Measurements from ENCODE around the gene CHCHD6.

CHCHD6 gene

DNA sequence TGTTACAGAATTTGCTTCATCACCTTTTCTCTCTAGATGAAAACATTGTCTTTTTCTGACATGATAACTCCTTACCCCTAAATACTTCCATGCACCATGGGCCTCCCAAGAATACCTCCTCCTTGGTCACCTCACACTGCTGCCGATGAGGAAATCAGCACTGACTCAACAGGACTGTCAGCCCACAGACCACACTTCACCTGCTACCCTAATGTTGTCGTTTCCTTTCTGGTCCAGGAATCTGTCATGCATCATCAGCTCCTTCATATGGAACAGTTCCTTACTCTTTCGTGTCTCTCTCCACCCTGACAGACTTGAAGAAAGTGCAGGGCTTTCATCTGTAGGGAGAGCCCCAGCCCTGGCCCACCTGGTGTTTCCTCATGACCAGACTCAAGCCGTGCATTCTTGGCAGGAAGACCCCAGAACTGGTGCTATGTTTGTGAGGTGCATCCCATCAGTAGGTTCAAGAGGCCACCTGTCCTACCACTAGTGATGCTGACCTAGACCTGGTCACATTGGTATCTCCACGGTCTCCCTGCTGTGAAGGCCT lies 237.8 kb downstream of the CHCHD6 start:
- ATAC-seq: no peak
- no peak overlapping the region for H3K27ac Mint-ChIP-seq

DNA sequence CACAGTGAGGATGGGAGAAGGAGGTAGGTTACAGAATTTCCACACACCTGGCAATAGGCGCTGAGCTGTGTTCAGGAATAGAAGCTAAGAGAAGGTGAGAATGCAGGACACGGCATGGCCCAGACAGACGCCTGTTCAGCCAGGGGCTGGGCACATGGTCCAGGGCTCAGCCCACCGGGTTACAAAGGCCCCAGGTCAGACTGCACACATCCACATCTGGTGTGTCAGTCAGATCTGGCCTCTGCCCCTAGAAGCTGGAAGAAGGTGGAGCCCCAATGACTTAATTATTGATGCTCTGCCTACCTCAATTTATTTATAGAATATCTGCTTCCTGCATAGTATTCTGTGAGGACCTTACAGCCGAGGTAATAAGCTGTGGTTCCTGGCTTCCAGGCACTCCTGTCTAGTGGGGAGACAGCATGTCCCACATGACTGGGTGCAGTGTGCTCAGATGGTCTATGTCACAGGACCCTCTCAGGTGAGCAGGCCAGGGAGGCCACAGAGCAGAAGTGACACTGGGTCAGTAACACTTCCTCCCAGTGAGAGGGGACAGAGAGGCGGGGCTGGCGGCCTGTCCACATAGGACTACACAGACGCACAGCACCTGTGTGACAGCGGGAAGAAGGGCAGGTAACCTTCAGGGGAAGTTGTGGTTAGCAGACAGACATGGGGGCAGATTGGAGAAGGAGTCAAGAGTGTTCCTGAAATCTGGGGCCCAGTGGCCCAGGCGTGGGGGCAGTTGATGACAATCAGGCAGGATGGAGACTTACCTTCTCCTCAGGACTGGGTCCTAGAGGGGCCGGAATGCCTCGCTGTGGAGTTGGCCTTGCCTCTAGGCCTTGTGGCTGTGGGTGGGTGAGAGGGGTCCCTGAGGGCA lies 240.3 kb downstream of the CHCHD6 start:
- Mint-ChIP-seq H3K36me3 (ENCODE audit: low read depth) (peaks cover 9% of the 10 kb centered on the region), H3K4me1 (no peaks in the 10 kb centered on the region), H3K27ac (no peak overlapping the region), H3K27me3 (no peaks in the 10 kb centered on the region), H3K9me3 (no peaks in the 10 kb centered on the region), H3K4me3 (no peak overlapping the region)
- DNase-seq: no peak
- no peak for ATAC-seq

More for the DNA sequence above, 237.8 kb downstream of the CHCHD6 start:
- Mint-ChIP-seq H3K4me1 (no peaks in the 10 kb centered on the region), H3K27me3 (no peaks in the 10 kb centered on the region), H3K36me3 (ENCODE audit: low read depth) (peaks cover 4% of the 10 kb centered on the region), H3K4me3 (no peak overlapping the region), H3K9me3 (no peaks in the 10 kb centered on the region)
- DNase-seq: no peak

DNA sequence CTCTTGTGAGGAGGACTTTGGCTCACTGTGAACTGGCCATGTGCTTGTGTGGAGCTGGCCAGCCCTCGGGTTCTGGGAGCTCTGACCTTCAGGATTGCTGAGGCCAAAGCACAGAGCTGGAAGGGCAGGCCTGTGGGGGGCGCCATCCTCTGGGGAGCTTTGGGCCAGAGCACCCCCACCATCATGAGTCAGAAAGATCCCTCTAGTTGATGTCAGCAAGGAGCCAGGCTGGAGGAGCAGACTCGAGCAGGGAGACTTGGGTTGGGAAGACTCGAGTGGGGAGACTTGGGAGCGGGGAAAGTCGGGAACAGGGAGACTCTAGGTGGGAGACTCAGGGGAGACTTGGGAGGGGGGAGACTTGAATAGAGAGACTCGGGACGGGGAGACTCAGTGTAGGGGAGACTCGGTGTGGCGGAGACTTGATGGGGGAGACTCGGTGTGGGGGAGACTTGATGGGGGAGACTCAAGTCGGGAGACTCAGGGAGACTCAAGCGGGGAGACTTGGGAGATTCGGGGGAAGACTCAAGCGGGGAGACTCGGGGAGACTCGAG lies 241.2 kb downstream of the CHCHD6 start:
- ATAC-seq (no peak), DNase-seq (no peak)
- Mint-ChIP-seq H3K27me3 (no peaks in the 10 kb centered on the region), H3K36me3 (ENCODE audit: low read depth) (peaks cover 9% of the 10 kb centered on the region), H3K4me1 (no peaks in the 10 kb centered on the region), H3K27ac (no peak overlapping the region), H3K9me3 (no peaks in the 10 kb centered on the region), H3K4me3 (no peak overlapping the region)

DNA sequence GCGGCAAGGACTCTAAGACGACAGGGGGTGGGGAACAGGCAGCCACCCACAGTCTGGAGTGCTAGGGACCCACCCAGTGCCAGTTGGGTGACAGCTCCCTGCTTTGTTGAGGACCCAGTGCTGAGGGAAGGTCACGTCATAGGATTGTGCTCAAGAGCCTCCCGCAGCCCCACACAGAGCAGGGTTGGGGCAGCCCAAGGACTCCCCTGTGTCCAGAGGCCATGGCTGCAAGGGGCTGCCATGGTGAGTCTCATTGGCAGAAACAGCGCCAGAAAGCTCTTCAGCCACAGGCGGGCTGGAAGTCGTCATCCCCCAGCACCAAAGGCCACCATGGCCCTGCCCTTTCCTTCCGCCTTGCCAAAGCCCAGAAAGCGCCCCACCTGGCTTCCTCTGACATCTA lies 241.9 kb downstream of the CHCHD6 start:
- H3K4me1 Mint-ChIP-seq: no peaks in the 10 kb centered on the region
- DNase-seq (no peak), ATAC-seq (no peak)
- no peaks in the 10 kb centered on the region for H3K9me3 Mint-ChIP-seq
- H3K27ac Mint-ChIP-seq: no peak overlapping the region
- no peaks in the 10 kb centered on the region for H3K27me3 Mint-ChIP-seq
- no peak overlapping the region for H3K4me3 Mint-ChIP-seq
- peaks cover 9% of the 10 kb centered on the region for H3K36me3 Mint-ChIP-seq (ENCODE audit: low read depth)

GRCh38 chr3:126946405-126946804 lies 242.4 kb downstream of the CHCHD6 start:
- ATAC-seq (no peak), DNase-seq (no peak)
- Mint-ChIP-seq H3K9me3 (no peaks in the 10 kb centered on the region), H3K36me3 (ENCODE audit: low read depth) (peaks cover 9% of the 10 kb centered on the region), H3K27ac (no peak overlapping the region), H3K4me1 (no peaks in the 10 kb centered on the region), H3K27me3 (no peaks in the 10 kb centered on the region), H3K4me3 (no peak overlapping the region)

DNA sequence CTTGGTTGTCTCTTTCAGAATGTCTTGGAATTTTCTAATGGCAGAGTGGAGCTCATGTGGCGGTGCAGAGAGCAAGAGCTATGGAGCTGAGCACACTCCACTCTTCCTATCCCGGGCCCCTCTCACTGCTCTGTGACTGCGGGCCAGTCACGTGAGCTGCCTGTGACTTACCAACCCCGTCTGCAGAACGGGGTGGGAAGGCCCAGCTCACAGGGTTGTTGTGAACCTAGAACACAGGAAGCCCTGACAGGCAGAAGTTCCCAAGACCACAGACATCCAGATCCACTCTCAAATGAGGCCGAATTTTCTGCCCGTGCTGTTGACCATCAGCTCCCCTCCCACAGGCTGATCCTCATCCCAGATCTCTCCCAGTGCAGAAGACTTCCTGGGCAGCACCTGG lies 243.4 kb downstream of the CHCHD6 start:
- no peaks in the 10 kb centered on the region for H3K27me3 Mint-ChIP-seq
- H3K4me3 Mint-ChIP-seq: no peak overlapping the region
- peaks cover 9% of the 10 kb centered on the region for H3K36me3 Mint-ChIP-seq (ENCODE audit: low read depth)
- no peak overlapping the region for H3K27ac Mint-ChIP-seq
- H3K9me3 Mint-ChIP-seq: no peaks in the 10 kb centered on the region
- DNase-seq (no peak), ATAC-seq (peak; percentile 29)
- no peaks in the 10 kb centered on the region for H3K4me1 Mint-ChIP-seq

GRCh38 chr3:126948980-126949535 lies 245.0 kb downstream of the CHCHD6 start:
- Mint-ChIP-seq H3K27ac (no peak overlapping the region), H3K36me3 (ENCODE audit: low read depth) (peaks cover 6% of the 10 kb centered on the region), H3K9me3 (no peaks in the 10 kb centered on the region), H3K27me3 (no peaks in the 10 kb centered on the region), H3K4me1 (no peaks in the 10 kb centered on the region), H3K4me3 (no peak overlapping the region)
- DNase-seq (no peak), ATAC-seq (no peak)

- Mint-ChIP-seq H3K4me3 (no peak overlapping the region), H3K27me3 (no peaks in the 10 kb centered on the region), H3K9me3 (no peaks in the 10 kb centered on the region), H3K36me3 (ENCODE audit: low read depth) (peaks cover 6% of the 10 kb centered on the region), H3K27ac (no peak overlapping the region), H3K4me1 (no peaks in the 10 kb centered on the region)
- DNase-seq (no peak), ATAC-seq (no peak)
These were observed 247.5 kb downstream of the CHCHD6 start for GRCh38 chr3:126951561-126951960.

DNA sequence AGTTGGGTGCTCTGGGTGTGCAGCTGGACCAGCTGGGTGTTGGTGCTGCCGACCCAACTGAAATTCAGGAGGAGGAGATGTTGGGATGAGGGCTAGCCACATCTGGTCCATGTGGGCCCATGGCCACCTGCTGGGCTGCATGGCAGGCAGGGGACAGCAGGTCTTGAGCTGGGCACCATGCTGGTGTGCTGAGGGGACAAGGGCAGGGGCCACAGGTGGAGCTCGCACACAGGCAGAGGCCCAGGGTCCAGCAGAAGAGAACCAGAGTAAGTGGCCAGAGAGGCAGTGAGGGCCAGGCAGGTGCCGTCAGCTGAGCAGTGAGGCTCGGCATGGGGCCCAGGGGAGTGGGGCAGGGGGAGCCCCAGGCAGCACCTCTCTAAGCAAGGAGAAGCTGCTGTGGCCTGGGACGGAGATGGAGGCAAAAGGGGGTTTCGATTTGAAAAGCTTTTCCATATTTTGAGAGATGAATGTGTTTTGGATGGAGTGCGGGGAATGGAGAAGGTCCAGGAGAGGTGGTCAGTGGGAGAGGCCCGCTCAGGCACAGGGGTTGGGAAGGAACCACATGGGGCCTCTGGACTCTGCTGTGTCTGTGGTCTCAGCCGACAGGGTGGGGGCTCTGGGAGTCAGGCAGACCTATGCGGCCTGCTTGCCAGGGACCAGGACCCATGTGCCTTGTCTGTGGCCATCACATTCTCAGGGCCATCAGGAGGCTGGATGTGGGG lies 248.4 kb downstream of the CHCHD6 start:
- no peaks in the 10 kb centered on the region for H3K27me3 Mint-ChIP-seq
- H3K4me3 Mint-ChIP-seq: no peak overlapping the region
- H3K4me1 Mint-ChIP-seq: no peaks in the 10 kb centered on the region
- H3K36me3 Mint-ChIP-seq (ENCODE audit: low read depth): peaks cover 6% of the 10 kb centered on the region
- DNase-seq (no peak), ATAC-seq (no peak)
- no peak overlapping the region for H3K27ac Mint-ChIP-seq
- H3K9me3 Mint-ChIP-seq: no peaks in the 10 kb centered on the region

DNA sequence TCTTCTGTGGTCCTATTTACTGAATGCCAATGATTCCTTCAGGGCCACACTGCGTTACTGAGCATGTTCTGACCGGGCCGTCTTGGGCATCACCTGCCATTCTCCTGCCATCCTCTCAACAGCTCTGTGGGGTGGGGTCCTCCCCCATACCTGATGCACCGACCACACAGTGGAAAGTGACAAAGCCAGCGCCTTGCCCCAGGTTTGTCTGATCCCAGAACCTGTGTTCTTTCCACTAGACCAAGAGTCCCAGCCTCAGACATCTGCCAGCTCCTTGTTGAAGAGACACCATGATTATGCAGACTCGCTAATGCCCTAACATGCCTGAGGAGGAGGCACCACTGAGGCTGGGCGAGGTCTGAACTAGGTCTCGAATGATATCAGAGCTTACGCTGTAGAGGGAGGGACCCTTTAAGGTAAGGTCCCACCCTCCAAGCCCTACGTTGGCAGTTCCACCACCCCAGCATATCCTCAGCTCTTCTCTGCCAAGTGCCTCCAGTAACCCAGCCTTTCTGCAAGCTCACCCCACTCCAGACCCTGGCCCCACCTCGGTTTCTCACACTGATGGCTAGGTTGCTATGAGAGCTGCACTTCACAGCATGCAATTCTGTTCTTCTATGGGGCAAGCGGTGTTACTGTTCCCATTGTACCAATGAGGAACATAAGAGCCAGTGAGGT lies 249.1 kb downstream of the CHCHD6 start:
- H3K4me3 Mint-ChIP-seq: no peak overlapping the region
- H3K36me3 Mint-ChIP-seq (ENCODE audit: low read depth): peaks cover 6% of the 10 kb centered on the region
- DNase-seq (no peak), ATAC-seq (no peak)
- H3K9me3 Mint-ChIP-seq: no peaks in the 10 kb centered on the region
- H3K27me3 Mint-ChIP-seq: no peaks in the 10 kb centered on the region
- H3K4me1 Mint-ChIP-seq: no peaks in the 10 kb centered on the region
- no peak overlapping the region for H3K27ac Mint-ChIP-seq

DNA sequence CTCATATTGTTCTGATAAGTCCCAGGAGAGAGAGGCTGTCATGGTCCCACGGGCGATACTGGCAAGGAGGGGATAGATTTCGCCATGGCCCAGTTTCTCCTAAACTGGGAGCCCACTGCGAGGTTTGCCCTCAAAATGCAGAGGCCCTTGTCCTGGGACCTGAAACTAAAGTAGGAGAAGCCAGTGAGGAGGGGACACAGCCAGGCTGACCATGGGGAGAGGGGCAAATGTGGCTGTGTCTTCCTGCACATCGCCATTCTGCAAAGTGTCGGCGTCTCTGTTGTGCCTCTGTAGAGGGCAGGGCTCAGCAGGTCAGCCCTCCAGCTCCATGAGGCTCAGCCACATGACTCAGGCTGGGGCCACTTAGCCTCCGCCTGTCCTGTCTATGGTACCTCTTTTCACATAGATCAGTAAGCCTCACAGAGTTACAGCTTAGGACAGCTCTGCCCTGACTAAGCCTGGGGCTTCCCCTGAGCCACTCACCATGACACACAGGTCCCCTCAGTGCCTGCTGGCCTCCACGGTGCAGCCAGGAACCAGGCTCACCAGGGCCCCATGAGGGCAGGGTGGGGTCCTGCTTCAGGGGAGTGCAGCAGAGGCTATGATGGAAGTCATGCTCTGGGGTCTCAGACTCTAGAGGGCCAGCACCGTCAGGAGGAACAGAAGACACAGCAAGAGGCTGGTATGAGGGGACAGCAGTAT lies 250.3 kb downstream of the CHCHD6 start:
- peak; percentile 12 for DNase-seq
- no peak overlapping the region for H3K27ac Mint-ChIP-seq
- no peak overlapping the region for H3K4me3 Mint-ChIP-seq

GRCh38 chr3:126955004-126955790 lies 251.2 kb downstream of the CHCHD6 start:
- Mint-ChIP-seq H3K27me3 (no peaks in the 10 kb centered on the region), H3K4me1 (no peaks in the 10 kb centered on the region), H3K27ac (no peak overlapping the region), H3K4me3 (no peak overlapping the region), H3K9me3 (no peaks in the 10 kb centered on the region), H3K36me3 (ENCODE audit: low read depth) (no peaks in the 10 kb centered on the region)
- DNase-seq: no peak
- no peak for ATAC-seq

More for the DNA sequence above, 250.3 kb downstream of the CHCHD6 start:
- Mint-ChIP-seq H3K27me3 (no peaks in the 10 kb centered on the region), H3K36me3 (ENCODE audit: low read depth) (no peaks in the 10 kb centered on the region), H3K9me3 (no peaks in the 10 kb centered on the region), H3K4me1 (no peaks in the 10 kb centered on the region)
- peak; percentile 81 for ATAC-seq

GRCh38 chr3:126956361-126956760 lies 252.3 kb downstream of the CHCHD6 start:
- Mint-ChIP-seq H3K27me3 (no peaks in the 10 kb centered on the region), H3K4me3 (no peak overlapping the region), H3K36me3 (ENCODE audit: low read depth) (no peaks in the 10 kb centered on the region), H3K4me1 (no peaks in the 10 kb centered on the region), H3K27ac (no peak overlapping the region), H3K9me3 (no peaks in the 10 kb centered on the region)
- DNase-seq (no peak), ATAC-seq (no peak)

All from activated naive CD8-positive, alpha-beta T cell treated with anti-CD3 and anti-CD28 coated beads, Interleukin-2, amount 50 U/mL, for 24 hours (primary cell).